Germinal center (tissue), 1 donor: ENCODE results near the gene TMEM82.
A peak's percentile ranks its signal among the peaks of the same experiment; 100 is the strongest.

Experiments
- DNase-seq: peaks from one replicate; pipeline ENCODE4 v3.0.0; 2012; ENCODE audit warnings: mixed read lengths, low spot score

The TMEM82 gene

DNA sequence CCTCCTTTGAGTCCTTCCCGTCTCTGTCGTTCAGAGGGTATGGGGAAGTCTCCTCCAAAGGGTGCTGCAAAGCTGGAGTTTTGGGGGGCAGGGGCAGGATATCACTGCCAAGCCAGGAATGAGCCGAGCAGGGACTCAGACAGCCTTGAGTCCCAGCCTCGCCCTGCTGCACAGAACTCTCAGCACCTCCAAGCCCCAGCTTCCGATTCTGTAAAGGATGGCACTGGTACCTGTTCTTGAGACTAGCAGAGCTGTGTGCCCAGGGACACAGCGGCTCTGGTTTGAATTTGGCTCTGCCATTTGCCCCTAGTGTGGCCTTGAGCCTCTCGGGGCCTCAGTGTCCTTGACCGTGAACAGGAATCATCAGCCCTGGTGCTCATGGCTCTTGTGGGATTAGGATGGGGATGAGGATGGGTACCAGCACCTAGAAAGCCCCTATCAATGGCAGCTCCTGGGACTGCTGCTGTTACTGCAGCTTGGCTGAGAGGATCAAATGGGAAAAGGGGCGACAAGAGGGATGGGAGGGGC, 14.8 kb downstream of the TMEM82 start:
- no peak for DNase-seq

DNA sequence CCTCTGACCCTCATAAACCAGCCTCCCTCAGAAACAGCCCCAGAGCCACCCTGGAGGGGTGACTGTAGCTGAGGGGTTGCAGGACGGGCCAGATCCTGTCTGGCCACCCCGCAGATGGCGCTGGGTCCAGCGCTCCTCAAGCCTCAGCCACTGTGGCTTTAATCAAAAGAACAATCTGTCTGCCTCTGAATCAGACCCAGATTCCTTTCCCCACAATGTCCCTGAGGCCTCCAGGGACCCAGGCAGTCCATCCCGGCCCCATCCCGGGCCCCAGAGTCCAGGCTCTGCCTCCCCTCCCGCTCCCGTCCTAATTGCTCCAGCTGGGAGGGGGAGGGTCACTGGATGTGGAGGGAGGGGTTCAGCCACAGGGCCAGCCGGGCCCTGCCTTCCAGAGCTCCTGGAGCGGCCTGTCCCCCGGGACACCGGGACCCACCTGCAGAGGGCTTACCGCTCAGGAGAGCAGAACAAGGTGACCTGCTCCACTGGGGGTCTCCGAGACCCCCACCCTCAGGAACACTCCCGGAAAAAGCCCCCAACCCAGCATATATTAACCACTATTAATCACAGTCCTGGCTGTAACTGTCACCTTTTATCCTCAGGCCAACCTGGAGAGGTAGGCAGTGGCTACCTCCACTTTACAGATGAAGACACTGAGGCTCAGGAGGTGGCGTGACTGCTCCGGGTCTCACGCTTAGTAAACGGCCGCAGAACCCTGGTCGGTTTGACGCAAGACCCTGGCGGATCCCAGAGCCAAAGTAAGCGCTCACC, 15.5 kb downstream of the TMEM82 start:
- DNase-seq = no peak

DNA sequence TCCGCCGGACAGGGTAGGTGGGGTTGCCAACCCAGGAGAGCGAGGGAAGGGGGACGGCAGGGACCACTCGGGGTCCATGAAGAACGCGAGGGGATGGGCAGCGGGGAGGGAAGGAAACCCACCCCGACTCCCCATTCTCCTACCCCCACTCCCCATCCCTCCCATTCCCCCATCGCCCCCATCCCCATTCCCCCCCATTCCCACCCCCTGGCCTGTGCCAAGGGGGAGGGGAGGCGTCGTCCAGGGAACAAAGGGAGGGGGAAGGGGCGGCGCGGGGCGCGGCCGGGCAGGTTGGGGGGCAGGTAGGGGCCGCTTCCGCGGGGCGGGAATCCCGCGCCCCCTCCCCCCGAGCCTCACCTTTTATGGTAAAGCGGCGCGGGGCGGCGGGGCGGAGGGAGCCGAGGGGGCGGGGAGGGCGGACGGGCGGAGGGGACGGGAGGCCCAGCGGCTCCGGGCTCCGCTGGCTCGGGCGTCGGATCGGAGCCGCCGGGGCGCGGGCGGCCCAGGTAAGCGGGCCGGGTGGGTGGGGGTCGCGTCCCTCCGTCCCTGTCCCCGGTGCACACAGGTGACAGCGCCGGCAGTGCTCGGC, 16.1 kb downstream of the TMEM82 start, which contains the start of gene FBLIM1:
TSS of gene FBLIM1 (plus strand) at position 453 of the 589 bp plus-strand sequence. CDS start 6,189 bp downstream, outside the sequence.
- no peak for DNase-seq

DNA sequence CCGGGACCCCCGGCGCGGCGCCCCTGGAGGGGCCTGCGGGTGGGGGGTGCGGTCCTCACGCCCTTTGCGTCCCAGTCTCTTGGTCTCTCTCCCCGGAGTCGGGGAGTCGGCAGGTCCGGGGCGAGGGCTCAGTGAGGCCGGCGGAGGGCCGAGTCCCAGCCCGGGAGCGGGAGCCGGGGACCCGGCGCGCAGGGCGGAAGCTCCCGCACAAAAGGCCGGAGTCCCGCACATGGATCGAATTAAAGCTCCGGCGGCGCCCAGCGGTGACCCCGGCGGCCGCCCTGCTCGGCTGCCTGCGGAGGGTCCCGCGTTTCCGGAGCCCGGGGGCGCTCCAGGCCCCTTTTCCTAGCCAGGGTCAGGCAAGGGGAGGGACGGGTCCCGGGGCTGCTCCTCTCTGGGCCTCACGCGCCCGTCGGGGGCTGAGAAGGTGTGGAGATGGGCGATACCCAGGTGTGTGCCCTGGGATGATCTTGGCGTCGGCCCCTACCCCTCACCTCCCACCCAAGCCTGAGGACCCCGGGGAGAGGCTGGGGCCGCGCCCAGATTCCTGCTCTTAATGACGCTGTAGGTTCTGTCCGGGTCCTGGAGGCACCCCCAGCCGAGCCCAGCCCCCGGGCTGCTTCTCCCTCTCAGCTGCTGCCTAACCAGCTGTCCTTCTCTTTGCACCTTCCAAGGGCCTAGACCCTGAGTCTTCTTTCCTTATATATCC, 16.8 kb downstream of the TMEM82 start:
- DNase-seq = peak; percentile 31

DNA sequence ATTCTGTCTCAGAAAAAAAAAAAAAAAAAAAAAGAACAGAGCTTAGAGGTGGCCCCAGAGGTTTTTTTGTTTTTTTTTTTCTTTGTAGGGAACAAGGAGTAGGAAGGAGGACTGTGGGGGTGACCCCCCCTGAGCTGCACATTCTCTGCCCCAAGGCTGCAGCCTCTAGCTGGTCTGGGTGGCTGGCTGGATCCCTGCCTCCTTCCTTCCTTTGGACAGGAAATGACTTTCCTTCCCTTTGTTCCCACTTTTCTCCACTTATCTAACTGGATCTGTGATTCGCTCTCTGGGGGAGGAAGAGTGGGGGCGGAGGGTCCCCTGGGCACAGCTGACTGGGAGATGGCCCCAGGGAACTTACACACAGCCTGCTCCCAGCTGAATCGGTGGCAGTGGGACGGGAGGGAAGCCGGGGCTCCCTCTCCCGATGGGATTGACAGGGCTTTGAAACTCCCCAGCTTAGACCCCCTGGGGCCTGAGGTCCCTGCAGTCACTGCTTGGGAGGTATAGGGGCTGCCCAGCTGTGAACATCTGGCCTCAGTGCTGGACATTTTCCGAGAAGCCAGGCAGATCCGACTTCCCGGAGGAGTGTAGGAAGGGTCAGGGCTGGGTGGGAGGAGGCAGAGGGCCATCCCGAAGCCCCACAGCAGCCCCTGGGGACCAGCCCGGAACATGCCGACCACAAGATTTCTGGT, 18.4 kb downstream of the TMEM82 start:
- no peak for DNase-seq

DNA sequence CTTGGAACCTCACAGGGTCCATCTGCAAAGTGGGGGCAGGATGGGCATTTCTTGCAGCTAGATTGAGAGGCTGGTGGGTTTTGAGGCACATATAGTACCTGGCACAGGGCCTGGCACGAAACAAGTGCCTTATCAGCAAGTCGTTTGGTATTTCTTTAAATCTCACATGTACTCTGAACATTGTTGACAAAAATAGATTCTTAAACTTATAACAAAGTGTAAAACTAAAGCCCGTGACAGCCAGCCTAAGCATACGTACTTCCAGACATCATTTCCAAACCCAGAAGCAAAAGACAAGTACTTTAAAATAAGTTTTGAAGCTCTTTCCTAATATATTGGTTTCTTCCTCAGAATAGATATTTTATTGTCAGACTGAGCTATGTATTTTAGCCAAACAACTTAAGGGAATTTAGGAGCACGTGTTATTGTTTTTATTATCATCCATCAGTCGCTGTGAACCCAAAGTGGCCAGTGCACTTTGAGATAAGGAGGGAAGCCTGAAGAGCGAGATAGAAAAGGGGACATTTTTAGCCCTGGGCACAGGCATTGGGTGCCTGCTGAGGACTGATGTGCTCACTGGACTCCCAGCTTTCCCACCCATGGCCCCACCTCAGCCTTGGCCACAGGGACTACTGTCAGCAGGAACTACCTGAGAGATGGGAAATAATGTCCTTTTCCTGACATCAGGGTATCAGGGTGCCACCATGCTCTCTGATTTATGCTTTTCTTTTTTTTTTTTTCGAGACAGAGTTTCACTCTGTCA, 19.2 kb downstream of the TMEM82 start:
- no peak for DNase-seq

DNA sequence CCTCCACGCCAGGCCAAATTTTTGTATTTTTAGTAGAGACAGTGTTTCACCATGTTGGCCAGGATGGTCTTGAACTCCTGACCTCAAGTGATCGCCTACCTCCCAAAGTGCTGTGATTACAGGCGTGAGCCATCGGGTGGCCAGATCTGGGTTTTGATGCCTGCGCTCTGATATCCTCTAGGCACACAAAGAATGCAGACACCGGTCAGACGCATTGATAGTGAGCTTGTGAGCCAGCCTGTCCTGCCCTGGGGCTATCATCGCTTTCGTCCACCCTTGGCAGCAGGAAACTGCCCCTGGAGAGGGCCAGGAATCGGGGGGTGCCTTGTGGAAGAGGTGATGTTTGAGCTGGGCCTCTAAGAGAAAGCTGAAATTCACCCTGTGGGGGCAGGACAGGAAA, 20.2 kb downstream of the TMEM82 start:
- no peak for DNase-seq

DNA sequence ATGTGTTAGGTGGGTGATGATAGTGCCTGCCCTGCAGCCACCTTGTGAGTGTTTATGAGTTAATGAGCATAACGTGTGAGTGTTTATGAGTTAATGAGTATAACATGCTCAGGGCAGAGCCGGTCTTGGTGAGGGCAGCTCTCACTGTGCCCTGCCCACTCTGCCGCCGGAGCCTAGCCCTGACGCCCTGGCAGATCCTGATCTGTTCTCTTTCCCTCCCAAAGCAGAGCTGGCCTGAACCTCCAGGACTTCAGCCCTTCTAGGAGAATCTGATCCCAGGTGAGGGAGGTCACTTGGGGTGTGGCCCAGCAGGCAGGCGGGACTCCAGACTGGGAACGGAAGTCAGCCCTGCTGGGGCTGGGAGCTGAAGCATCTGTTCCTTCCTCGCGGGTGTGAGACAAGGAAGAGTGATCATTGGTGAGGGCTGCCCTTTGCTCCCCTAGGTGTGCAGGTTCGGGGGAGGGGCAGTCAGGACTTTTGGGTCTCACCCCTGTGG, 22.0 kb downstream of the TMEM82 start:
- no peak for DNase-seq

DNA sequence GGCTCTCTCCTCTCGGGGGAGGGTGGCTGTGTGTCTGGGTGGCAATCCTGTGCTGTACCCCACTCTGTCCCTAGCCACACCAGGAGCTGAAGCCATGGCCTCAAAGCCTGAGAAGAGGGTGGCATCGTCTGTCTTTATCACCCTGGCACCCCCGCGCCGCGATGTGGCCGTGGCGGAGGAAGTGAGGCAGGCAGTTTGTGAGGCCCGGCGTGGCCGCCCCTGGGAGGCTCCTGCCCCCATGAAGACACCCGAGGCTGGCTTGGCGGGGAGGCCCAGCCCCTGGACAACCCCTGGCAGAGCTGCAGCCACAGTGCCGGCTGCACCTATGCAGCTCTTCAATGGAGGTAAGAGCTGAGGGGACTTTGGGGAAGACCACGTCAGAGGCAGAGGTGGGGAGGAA, 22.6 kb downstream of the TMEM82 start:
- no peak for DNase-seq

DNA sequence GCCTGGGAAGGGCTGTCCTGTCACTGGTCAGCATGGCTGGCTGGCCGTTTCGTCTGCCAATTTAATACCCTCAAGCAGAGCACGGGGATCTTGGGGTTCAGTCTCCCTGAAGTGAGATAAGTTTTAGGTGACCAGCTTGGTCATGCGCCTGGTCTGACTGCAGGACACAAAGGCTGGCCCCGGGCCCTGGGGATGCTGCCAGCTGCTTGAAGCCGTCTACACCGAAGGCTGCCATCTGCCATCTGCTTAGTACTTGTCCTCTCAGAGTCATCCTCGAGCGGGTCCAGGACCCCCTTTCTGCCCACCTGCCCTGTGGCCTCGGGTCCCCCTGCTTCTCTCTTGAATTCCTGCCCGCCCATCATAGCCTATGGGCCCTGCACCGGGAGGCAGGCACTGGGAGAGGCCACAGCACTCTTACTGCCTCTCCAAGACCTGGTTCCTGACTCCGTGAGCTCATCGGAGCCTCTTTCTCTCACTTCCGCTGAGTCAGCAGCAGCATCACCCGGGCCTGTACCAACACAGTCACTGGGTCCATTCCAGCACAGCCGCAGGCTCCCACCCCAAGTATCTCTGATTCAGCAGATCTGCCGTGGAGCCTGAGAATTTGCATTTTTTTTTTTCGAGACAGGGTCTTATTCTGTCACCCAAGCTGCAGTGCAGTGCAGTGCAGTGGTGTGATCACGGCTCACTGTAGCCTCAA, 23.3 kb downstream of the TMEM82 start:
- no peak for DNase-seq

DNA sequence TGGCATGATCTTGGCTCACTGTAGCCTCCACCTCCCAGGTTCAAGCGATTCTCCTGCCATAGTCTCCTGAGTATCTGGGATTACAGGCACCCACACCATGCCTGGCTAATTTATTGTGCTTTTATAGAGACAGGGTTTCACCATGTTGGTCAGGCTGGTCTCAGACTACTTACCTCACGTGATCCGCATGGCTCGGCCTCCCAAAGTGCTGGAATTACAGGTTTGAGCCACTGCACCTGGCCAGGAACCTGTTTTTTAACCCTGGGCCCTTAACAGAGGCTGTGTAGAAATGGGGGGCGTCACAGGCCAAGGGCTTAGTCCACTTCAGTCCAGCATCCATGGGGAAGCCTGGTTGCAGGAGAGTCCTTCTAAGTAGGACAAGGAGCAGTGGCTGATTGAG, 25.6 kb downstream of the TMEM82 start:
- DNase-seq = no peak

DNA sequence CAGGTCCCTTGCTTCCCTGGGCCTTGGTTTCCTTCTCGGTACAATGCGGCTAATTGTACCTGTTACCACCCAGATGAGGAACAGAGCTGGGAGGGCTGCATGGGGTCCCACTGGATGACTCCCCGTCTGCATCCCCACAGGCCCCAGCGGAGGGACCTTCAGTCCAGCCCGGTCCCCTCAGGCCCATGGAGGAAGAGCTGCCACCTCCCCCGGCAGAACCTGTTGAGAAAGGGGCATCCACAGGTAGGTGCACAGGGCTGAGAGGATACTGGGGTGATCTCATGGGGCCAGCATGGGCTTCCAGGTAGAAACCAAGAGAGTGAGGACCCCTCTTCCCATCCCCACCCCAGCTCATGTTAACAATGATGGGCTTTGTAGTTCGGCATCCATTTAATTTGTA, 26.1 kb downstream of the TMEM82 start:
- no peak for DNase-seq

DNA sequence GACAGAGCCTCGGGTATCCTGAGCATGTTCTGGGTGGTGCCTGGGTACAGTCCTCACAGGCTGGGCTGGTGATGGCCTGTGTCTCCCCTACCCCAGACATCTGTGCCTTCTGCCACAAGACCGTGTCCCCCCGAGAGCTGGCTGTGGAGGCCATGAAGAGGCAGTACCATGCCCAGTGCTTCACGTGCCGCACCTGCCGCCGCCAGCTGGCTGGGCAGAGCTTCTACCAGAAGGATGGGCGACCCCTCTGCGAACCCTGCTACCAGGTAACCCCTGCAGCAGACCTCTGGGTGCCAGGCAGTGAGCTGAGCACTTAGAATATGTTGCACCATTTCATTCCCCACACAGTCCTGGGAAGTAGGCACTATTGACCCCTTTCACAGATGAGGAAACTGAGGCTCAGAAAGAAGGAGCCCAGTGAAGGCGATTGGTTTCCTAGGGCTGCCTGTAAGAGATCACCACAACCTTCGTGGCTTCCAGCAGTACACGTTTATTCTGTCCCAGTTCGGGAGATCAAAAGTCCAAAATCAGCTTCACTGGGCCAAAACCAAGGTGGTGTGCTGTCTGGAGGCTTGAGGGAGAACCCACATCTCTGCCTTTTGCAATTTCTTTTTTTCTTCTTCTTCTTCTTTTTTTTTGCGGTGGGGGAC, 28.1 kb downstream of the TMEM82 start:
- no peak for DNase-seq

DNA sequence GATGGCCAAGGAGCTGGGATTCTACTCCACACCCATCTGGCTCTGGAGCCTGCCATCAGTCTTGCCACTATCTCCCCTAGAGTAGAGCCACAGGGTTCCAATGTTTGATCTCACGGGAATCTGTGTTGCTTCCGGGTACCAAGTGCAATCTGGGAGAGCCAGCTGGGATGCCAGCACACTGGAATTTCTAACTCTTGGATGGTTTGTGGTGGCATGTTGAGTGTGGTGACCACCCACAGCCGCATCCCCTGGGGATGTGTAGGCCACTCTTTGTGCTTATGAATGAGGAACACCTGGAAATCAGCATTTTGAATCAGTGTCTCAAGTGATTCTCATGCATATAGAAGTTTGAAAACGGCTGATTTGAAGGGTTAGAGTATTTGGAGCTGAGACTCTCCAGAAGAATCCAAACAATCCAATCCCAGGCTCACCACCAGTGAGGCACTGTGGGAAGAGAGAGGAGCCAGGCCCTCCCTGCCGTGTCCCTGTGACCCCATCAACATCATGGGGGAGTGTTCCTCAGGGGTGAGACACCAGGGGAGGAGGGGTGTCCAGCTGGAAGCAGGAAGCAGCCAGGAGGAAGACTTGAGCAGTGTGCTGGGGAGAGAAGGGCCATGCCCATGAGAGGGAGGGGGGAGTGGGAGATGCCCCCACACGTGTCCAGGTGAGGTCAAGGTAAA, 29.7 kb downstream of the TMEM82 start:
- no peak for DNase-seq

DNA sequence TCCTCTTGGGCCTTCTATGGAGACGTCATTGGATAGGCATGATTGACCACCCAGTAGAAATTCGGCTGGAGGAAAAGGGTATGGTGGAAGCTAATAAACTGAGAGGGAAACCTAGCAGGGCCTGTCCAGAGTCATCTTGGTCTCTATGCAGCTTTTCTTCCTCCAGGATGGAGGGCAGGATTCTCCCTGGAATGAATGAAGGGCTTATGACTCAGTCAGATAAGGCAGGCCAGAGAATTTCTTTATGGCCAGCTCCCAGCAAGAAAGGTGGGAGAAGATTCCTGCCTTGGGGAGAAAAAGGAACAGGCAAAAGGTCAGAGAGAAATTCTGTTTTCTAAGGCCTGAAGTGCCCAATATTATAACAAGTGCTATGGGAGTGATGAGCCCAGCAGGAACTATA, 33.4 kb downstream of the TMEM82 start:
- no peak for DNase-seq

DNA sequence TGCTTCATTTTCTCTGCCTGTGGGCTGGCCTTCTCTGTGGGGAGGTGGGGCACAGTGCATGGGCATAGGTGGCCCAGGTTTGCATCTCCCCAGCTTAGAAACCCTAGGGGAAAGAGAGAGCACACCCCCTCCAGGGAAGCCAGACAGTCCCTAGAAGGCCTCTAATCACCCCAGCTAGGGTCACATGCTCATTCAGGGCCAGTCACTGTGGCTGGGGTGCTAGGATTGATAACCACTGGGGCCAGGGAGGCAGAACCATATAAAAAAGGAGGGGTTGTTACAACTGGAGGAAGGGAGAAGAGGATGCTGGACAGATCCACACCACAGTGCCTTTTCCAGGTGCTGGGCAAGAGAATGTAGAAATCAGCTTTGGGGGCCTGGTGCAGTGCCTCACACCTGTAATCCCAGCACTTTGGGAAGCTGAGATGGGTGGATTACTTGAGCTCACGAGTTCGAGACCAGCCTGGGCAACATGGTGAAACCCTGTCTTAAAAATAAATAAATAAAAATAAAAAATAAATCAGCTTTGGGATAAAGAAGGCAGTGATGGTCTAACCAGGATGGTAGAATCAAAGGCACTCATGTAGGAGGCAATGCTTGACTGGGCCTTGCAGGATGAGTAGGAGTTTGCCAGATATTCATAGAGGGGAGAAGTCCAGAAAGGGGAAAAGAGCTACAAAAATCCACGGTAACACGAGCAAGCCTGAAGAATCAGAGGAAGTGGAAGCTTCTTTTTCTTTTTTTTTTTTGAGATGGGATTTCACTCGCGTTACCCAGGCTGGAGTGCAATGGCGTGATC, 35.8 kb downstream of the TMEM82 start:
- no peak for DNase-seq

DNA sequence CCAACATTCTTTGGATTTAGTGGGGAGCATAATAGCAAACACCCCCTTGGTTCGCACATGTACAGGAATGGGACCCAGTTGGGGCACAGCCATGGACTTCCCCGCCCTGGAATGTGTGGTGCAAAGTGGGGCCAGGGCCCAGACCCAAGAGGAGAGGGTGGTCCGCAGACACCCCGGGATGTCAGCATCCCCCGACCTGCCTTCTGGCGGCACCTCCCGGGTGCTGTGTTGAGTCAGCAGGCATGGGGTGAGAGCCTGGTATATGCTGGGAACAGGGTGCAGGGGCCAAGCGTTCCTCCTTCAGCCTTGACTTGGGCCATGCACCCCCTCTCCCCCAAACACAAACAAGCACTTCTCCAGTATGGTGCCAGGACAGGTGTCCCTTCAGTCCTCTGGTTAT, 43.4 kb downstream of the TMEM82 start:
- no peak for DNase-seq

DNA sequence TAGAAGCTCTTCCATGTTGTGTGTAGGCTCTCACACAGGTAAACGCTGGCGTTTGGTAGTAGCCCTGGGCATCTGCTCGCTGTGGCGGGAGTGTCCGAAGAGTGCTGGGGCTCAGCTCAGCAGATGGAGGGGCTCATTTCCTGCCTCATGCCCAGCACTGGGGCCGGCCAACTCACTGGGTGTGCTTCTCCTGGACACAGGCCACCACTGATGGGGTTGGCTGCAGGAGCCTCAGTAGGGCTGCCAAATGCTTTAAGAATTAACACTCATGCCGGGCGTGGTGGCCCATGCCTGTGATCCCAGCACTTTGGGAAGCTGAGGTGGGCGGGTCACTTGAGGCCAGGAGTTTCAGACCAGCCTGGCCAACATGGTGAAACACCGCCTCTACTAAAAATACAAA, 44.3 kb downstream of the TMEM82 start:
- DNase-seq = no peak
